ENCODE measurements around the gene PTPRG.

- TF ChIP-seq CTCF (conservative IDR thresholded peaks at IDR 0.05; ENCODE audit: low read length) (no peak), EZH2phosphoT487 (IDR thresholded peaks at IDR 0.05; ENCODE audit: borderline replicate concordance, low read depth, low read length) (no peak)
Observed at GRCh38 chr3:61824553-61825135, 263.3 kb downstream of the PTPRG start.
